B cell (primary cell): ENCODE results near the gene ZNF609.

ENCODE experiments used
- EZH2 ChIP-seq: IDR thresholded peaks from 2 replicates; pipeline ENCODE4 v1.6.1; 2012; ENCODE audit warnings: borderline replicate concordance, low read depth, mild to moderate bottlenecking, moderate library complexity, low read length; ENCODE audit not compliant: insufficient read depth, poor library complexity, severe bottlenecking
- TF ChIP-seq, protein P1 (sequence below): fragments of 200-600 bp; IDR thresholded peaks from one replicate; pipeline ENCODE4 v1.8.0; 2022; ENCODE audit warnings: antibody characterized with exemption, mild to moderate bottlenecking

DNA sequence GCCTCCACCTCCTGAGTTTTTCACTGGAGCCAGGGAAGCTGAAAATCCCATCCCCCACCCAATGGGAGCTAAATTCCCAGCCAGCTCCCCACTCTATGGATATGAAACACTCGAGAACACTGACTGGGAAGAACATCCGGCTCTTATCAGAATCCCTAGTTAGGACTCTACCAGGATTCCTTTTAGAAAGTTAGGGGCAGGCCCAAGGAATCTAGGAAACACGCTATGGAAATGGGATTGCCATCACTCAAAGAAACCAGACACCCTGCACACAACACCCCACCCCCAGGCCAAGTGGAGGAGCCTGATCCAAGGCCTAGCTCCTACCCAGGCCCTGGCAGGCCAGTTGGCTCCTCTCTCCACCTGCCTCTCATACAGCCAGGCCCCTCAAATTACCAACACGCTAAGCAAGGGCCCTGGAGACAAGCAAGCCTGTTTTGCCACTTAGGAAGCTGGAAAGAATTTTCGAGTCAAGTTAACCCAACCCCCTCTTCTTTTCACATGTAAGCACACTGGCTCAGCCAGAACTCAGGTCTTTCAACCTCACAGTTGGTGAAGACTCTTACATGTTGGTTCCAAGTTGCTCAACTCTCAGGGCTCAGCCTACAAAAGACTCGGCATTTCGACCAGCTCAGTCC lies 239.5 kb downstream of the ZNF609 start:
- TF ChIP-seq, protein P1, sequence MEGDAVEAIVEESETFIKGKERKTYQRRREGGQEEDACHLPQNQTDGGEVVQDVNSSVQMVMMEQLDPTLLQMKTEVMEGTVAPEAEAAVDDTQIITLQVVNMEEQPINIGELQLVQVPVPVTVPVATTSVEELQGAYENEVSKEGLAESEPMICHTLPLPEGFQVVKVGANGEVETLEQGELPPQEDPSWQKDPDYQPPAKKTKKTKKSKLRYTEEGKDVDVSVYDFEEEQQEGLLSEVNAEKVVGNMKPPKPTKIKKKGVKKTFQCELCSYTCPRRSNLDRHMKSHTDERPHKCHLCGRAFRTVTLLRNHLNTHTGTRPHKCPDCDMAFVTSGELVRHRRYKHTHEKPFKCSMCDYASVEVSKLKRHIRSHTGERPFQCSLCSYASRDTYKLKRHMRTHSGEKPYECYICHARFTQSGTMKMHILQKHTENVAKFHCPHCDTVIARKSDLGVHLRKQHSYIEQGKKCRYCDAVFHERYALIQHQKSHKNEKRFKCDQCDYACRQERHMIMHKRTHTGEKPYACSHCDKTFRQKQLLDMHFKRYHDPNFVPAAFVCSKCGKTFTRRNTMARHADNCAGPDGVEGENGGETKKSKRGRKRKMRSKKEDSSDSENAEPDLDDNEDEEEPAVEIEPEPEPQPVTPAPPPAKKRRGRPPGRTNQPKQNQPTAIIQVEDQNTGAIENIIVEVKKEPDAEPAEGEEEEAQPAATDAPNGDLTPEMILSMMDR: no peak
- TF ChIP-seq EZH2: no peak
